Peyer's patch (tissue), 4 donors: ENCODE data around the gene VAV1. TPM values are rescaled to one million over a fixed set of nuclear protein-coding genes. Genes with fewer than 3 reads are reported as not detected.

ENCODE experiments used
- DNase-seq, 3 donors: peaks; one replicate each; pipeline ENCODE4 v3.0.0-alpha.2; 2017 to 2019
- H3K27ac ChIP-seq, 4 donors: fragments of 200-600 bp; sonication (generic); one replicate each; pipeline ENCODE4 v1.5.1; 2016 to 2019
- H3K27me3 ChIP-seq, 2 donors: fragments of 200-600 bp; sonication (generic); one replicate each; pipeline ENCODE4 v1.5.1; 2019
- H3K36me3 ChIP-seq, 3 donors: fragments of 200-600 bp; sonication (generic); one replicate each; pipeline ENCODE4 v1.5.1; 2016 to 2019
- H3K4me1 ChIP-seq, 4 donors: fragments of 200-600 bp; sonication (generic); one replicate each; pipeline ENCODE4 v1.5.1; 2016 to 2019
- H3K4me3 ChIP-seq, 4 donors: fragments of 200-600 bp; sonication (generic); 1 replicate in 3 of 4; 2 replicates in 1 of 4; pipeline ENCODE4 v1.5.1; 2016 to 2019; ENCODE audit warnings: mild to moderate bottlenecking in 1 of 4
- H3K9me3 ChIP-seq, 4 donors: fragments of 200-600 bp; sonication (generic); one replicate each; pipeline ENCODE4 v1.5.1; 2016 to 2019; ENCODE audit warnings: mild to moderate bottlenecking in 1 of 4
- POLR2A ChIP-seq, 2 donors: fragments of 450-650 bp; IDR thresholded peaks; one replicate each; pipeline ENCODE4 v1.5.1; 2017; ENCODE audit warnings: antibody characterized with exemption in 2 of 2, mild to moderate bottlenecking in 2 of 2, moderate library complexity in 2 of 2
- total RNA-seq, 4 donors: library from RNA; depleted of rRNA; stranded (reverse); fragments of >200 nt; gene quantifications; one replicate each; pipeline ENCODE4 v1.1.0, GENCODE V29; 2016
- TF ChIP-seq, protein P1 (sequence below), 6 experiments: fragments of 450-650 bp in 4 of 6; fragments of 200-600 bp in 2 of 6; sonication (generic) in 1 of 6; IDR thresholded peaks; one replicate each; pipeline ENCODE4 v1.5.1; 2017 to 2019; ENCODE audit warnings: antibody characterized with exemption in 6 of 6, mild to moderate bottlenecking in 3 of 6, moderate library complexity in 1 of 6

VAV1 gene
- total RNA-seq, 4 donors from 2014 or later: 7.0 to 57.8 (median 7.7) TPM

DNA sequence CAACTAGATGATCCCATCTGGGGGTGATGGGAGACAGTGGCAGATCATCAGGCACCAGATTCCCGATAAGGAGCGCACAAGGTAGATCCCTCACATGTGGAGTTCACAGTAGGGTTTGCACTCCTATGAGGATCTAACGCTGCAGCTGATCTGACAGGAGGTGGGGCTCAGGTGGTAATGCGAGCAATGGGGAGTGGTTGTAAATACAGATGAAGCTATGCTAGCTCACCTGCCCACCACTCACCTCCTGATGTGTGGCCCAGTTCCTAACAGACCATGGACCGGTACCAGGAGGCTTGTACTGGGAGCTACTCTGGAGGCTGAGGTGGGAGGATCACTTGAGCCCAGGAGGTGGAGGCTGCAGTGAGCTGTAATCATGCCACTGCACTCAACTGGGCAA lies 34.8 kb downstream of the VAV1 start:
- Histone ChIP-seq H3K27me3 (no peaks in the 10 kb centered on the region), H3K4me1 (peaks cover 0 to 8% (median 0%) of the 10 kb centered on the region in 4 donors), H3K9me3 (no peaks in the 10 kb centered on the region), H3K4me3 (no peak overlapping the region), H3K27ac (no peak overlapping the region), H3K36me3 (no peaks in the 10 kb centered on the region)
- DNase-seq: no peak
- TF ChIP-seq POLR2A (IDR thresholded peaks at IDR 0.05): no peak
- TF ChIP-seq, protein P1, sequence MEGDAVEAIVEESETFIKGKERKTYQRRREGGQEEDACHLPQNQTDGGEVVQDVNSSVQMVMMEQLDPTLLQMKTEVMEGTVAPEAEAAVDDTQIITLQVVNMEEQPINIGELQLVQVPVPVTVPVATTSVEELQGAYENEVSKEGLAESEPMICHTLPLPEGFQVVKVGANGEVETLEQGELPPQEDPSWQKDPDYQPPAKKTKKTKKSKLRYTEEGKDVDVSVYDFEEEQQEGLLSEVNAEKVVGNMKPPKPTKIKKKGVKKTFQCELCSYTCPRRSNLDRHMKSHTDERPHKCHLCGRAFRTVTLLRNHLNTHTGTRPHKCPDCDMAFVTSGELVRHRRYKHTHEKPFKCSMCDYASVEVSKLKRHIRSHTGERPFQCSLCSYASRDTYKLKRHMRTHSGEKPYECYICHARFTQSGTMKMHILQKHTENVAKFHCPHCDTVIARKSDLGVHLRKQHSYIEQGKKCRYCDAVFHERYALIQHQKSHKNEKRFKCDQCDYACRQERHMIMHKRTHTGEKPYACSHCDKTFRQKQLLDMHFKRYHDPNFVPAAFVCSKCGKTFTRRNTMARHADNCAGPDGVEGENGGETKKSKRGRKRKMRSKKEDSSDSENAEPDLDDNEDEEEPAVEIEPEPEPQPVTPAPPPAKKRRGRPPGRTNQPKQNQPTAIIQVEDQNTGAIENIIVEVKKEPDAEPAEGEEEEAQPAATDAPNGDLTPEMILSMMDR (IDR thresholded peaks at IDR 0.05): no peak

DNA sequence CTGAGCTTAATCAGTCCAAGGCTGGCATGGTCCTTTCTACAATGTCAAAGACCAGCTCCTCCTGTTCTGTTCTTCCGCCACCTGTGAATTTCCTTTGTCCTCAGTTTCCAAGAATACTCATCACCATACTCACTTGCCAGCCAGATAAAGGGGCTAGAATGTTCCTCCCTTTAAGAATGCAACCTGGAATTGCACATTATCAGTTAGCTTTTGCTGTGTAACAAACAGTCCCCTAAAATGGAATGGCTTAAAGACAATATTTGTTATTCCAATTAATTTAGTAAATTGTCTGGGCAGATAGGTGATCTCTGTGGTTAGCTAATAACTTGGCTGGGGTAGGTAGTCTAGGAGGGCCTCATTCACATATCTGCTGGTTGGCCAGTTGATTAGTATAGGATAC lies 36.0 kb downstream of the VAV1 start:
- Histone ChIP-seq H3K27me3 (no peaks in the 10 kb centered on the region), H3K4me3 (no peak overlapping the region), H3K4me1 (no peaks in the 10 kb centered on the region), H3K27ac (no peak overlapping the region), H3K9me3 (no peaks in the 10 kb centered on the region), H3K36me3 (no peaks in the 10 kb centered on the region)
- no peak for DNase-seq
- TF ChIP-seq, protein P1 (IDR thresholded peaks at IDR 0.05): no peak
- TF ChIP-seq POLR2A (IDR thresholded peaks at IDR 0.05): no peak

DNA sequence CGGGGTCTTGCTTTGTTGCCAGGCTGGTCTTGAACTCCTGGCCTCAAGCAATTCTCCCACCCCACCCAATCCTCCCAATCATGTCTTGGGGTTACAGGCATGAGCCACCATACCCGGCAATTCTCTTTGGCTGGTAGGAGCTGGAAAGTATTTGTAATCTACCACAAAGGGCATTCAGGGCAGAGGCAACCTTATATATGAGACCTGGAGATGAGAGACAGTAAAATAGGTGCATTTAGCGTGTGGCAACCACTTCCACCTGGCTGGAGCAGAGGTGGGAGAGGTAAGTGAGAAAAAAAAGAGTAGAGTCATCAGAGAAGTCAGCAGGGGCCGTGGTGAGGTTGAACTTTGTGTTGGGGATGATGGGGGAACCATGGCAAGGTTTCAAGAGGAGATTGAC lies 36.8 kb downstream of the VAV1 start:
- DNase-seq: no peak
- no peak overlapping the region for H3K4me3 ChIP-seq
- H3K36me3 ChIP-seq: no peaks in the 10 kb centered on the region
- H3K27me3 ChIP-seq: no peaks in the 10 kb centered on the region
- TF ChIP-seq POLR2A (IDR thresholded peaks at IDR 0.05): no peak
- TF ChIP-seq, protein P1 (IDR thresholded peaks at IDR 0.05): no peak
- no peaks in the 10 kb centered on the region for H3K4me1 ChIP-seq
- H3K9me3 ChIP-seq: no peaks in the 10 kb centered on the region
- H3K27ac ChIP-seq: no peak overlapping the region

DNA sequence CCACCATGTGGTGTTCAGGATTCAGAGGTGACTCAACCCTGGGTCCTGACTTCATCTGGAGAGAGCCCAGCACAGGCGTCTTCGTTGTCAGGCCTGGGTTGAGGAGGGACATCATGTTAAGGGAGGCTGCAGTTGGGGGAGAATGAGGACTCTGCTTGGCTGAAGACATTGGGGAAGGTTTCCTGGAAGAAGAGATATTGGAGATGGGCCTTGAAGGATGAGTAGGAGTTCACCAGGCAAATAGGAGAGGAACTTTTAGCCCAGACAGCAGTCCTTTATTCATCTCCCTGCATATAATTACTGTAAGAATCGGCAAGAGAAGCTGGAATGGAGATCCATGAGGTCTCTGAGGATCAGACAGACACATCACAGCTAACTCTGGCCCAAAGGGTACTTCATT lies 38.9 kb downstream of the VAV1 start:
- no peaks in the 10 kb centered on the region for H3K4me1 ChIP-seq
- TF ChIP-seq, protein P1 (IDR thresholded peaks at IDR 0.05): no peak
- TF ChIP-seq POLR2A (IDR thresholded peaks at IDR 0.05): no peak
- H3K9me3 ChIP-seq: no peaks in the 10 kb centered on the region
- H3K27ac ChIP-seq: no peak overlapping the region
- H3K27me3 ChIP-seq: no peaks in the 10 kb centered on the region
- no peak for DNase-seq
- no peaks in the 10 kb centered on the region for H3K36me3 ChIP-seq
- H3K4me3 ChIP-seq: no peak overlapping the region

DNA sequence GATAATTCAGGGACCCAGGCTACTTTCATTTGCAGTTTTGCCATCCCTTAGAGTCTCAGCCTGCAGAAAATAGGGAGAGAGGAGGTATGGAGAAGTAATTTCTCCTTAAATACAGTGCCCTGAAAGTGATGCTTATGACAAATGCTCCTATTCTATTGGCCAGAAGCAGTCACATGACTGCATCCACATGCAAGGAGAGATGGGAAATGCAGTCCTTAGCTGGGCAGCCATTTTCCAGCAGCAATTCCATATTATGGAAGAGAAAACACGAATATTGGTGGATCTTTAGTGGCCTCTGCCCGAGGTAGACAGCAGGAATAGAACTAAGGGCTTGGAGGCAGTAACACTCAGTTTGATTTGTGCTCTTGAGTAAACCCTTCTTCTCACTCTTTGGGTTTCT lies 39.4 kb downstream of the VAV1 start:
- Histone ChIP-seq H3K9me3 (no peaks in the 10 kb centered on the region), H3K36me3 (no peaks in the 10 kb centered on the region), H3K27ac (no peak overlapping the region), H3K4me1 (no peaks in the 10 kb centered on the region), H3K4me3 (no peak overlapping the region), H3K27me3 (no peaks in the 10 kb centered on the region)
- TF ChIP-seq, protein P1 (IDR thresholded peaks at IDR 0.05): no peak
- no peak for TF ChIP-seq POLR2A (IDR thresholded peaks at IDR 0.05)
- DNase-seq: no peak

DNA sequence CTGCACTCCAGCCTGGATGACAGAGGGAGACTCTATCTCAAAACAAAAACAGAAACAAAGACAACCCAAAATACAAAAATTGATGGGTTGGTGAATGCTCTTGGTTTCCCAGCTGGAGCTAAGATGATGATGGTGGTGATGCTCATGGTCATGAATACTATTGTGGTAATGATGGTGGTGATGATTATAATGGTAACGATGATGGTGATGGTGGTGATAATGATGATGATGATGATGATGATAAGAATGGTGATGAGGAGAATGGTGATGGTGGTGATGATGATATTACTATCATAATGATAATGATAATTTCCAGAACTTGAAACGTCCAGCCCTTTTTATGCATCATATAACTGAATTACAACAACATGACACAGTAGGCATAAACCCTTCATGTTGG lies 40.1 kb downstream of the VAV1 start:
- H3K4me3 ChIP-seq: no peak overlapping the region
- TF ChIP-seq POLR2A (IDR thresholded peaks at IDR 0.05): no peak
- TF ChIP-seq, protein P1 (IDR thresholded peaks at IDR 0.05): no peak
- no peaks in the 10 kb centered on the region for H3K36me3 ChIP-seq
- H3K4me1 ChIP-seq: no peaks in the 10 kb centered on the region
- no peaks in the 10 kb centered on the region for H3K27me3 ChIP-seq
- no peak overlapping the region for H3K27ac ChIP-seq
- no peak for DNase-seq
- no peaks in the 10 kb centered on the region for H3K9me3 ChIP-seq
